Activated gamma-delta T cell treated with anti-CD3 and anti-CD28 coated beads, Interleukin-2, amount 50 U/mL, for 16 hours (primary cell): ENCODE results near the gene COL4A2.
"Not testable (repeated sequence)": the region's sequence is repeated elsewhere in the genome, so short reads cannot be mapped to it uniquely, and the experiment has no call there.

ENCODE experiments used
- DNase-seq: peaks from one replicate; pipeline ENCODE4 v3.0.0-alpha.2; 2020; ENCODE audit warnings: low read depth

Gene COL4A2

DNA sequence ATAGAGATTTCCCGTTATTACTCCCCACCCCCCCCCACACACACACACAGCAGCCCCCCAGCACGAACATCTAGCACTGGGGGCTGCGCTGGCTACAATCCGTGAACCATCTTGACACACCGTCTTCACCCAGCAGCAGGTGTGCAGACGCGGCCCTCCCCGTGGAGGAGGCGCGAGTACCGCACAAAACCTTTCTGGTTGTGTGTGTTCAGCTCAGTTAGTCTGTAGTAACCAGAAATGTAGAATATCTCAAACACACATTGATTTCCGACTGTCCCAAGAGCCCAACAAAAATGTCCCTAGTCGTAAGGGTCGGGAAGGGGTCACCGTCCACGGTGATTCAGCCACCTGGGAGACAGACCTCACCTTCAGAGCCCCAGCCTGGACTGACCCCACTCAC lies 131.7 kb downstream of the COL4A2 start:
- DNase-seq = no peak

DNA sequence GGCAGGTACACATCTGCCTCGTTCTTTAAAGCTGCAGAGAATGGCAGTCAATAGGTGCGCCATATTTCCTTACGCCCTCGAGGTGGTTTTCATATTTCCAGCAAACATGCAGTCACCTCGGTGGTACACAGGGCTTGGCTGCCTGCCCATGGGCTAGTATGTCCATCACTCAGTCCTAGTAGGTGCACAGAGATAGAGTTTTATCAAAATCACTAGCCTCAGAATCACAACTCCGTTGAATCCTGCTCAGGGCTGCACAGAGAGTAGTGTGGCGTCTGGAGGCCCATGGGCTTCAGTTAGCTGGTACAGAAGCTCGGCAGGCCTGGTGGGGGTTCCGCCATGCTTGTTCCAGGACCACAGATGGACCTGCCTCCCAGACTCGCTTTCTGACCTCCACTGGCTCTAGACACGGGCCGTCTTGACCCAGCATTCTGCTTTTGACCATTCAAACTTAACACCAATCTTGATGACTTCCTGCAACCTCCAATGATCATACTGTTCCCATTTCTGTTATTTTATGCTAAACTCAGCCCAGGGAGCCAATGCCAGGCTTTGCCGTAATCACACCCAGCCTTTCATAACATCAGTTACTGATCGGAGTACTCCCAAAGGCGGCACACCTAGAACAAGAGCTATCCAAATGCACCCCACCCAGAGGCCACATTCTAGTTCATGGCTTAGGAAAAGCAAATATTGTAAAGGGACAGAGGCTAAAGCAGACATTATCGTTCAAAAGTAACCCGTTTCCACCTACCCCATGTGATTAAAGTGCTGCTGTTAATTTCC lies 134.1 kb downstream of the COL4A2 start:
- DNase-seq = no peak

DNA sequence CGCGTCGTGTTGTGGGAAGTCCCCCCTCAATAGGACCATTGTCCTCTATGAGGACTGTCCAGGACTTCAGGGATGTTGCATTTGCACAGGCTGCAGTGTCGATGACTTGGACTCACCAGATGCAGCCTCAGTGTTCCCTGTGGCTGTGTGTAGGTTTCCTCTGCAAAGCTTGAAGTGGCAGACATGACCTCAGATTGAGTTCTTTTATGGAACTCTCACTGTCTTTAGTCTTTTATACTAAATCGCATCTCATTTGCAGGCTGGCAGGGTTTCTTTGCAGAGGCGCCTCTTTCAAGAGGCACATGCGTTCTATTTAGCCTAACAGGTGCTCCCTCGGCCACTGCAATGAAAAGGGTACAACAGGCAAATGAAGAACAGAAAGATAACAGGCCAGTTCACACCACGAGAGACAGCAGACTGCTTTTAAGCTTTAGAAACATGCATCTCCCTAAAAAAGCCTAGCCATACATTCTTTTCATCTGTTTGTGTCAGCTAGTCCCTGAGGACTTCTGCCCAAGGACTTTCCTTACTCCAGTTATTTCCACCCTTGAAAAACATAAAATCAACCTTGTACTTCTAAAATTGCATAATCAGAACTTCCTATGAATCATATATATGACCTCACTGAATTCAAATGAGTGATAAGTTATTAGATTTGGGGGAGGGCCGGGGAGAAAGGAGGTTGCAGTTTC lies 136.0 kb downstream of the COL4A2 start:
- no peak for DNase-seq

- DNase-seq = no peak
Observed at GRCh38 chr13:110443622-110444225, 136.6 kb downstream of the COL4A2 start.

DNA sequence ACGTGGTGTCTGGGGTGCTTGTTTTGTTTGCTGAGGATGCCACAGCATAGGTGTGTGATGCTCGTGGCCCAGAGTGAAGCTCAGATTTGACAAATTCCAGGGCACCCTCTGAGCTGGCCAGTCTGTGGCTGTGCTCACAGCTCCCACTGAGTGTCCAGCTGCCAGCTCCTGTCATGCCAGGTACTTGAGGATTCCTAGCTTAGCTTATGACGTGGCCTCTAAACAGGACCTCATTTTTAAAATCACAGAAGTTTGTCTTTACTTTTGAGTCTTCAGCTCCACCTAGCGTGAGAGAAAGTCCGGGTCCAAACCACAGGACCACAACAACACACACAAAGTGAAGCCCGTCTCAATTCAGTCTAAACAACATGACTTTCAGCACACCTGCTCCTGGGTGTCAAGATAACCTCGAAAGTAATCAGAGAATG lies 137.2 kb downstream of the COL4A2 start:
- no peak for DNase-seq

DNA sequence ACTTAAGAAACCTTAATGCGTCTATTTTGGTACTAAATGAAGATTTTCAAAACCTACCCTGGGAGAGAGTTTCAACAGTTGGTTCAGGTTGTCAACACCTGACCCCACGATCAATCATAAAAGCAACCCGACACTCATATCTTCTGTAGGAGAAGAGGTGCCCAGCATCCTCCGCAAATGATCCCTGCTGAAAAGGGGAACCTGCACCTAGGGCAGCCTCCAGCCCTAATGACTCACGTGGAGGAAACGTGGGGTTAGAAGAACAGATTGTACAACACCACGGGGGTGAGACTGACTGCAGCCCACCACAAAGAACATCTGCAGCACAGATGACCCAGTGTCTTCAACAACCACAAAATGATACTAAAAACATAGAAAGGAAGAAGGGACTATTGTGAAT lies 138.1 kb downstream of the COL4A2 start:
- no peak for DNase-seq

- DNase-seq = no peak
Observed at GRCh38 chr13:110445722-110446574, 138.9 kb downstream of the COL4A2 start.

- DNase-seq = no peak
Observed at GRCh38 chr13:110446575-110446890, 139.4 kb downstream of the COL4A2 start.

GRCh38 chr13:110447058-110447511 lies 140.0 kb downstream of the COL4A2 start:
- no peak for DNase-seq

- DNase-seq = no peak
Observed at GRCh38 chr13:110447801-110448200, 140.7 kb downstream of the COL4A2 start.

DNA sequence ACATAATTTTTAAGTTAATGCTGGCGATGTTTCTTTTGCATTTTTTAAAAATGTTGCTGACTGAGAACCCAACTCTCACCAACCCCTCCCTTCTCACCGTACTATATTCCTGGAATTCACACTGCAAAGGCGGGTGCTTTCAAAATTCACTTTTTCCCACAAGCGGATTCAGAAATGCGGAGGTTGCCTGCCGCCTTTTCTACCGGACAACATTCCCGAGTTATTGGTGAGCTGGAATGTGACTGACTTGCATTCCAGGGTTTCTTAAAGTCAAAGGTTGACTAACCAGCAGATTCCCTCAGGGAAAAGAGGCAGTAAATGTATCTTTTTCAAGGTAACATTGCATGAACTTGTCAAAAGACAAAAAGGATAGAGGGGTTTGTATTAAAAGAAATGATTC lies 141.1 kb downstream of the COL4A2 start:
- no peak for DNase-seq

DNA sequence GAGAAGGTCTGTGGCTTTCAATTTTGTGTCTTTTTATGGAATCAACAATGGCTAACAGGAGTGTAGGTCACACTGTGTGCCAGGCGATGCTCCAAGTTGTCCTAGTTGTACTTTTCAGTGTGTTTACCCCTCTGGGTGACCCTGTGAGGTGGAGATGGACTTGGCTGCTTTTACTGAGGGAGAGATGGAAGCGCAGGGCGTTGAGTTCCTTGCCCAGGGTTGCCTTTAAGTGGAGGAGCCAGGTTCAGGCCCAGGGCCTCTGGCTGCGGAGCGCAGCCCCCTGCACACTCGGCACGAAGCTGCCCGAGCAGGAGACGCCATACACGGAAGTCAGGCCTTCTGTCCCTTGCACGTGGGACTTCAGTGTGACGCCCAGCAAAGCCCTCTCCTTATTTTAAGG lies 141.6 kb downstream of the COL4A2 start:
- DNase-seq = no peak

- DNase-seq = no peak
Observed at GRCh38 chr13:110449219-110450015, 142.3 kb downstream of the COL4A2 start.

DNA sequence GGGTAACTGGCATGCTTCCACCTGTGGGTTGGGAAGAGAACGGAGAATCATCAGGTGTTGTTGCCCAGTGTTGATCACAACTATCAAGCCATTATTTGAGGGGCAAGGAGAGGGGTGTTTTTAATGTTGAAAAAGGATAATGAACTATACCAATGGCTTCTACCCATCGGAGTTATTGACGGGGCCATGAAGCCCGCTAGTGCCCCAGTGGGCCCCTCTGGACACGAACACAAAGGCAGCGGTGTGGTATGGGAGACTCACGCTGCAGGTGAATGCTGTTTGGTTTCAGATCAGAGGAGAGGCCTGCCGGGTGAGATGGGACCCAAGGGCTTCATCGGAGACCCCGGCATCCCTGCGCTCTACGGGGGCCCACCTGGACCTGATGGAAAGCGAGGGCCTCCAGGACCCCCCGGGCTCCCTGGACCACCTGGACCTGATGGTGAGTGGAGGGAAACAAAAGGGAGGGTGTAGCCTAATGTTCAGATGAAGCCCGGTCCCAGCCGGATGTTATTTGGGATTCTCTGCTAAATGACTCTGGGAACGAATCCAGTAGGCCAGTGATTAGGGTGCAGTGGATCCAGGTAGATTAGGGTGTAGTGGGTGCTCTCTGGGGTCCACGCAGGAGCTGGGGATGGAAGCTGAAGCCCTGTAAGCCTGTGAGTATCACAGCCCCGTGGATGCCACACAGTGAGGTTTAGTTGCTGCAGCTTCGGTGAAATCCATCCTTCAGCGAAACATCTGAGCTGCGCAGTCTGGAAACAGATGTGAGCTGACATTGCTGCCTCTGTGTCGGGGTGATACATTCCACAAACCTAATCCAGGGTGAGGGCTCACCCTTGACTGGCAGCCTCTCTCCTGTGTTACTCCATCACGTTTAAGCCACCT lies 143.2 kb downstream of the COL4A2 start:
- DNase-seq = no peak

- no peak for DNase-seq
Observed at GRCh38 chr13:110450941-110451730, 144.1 kb downstream of the COL4A2 start.

DNA sequence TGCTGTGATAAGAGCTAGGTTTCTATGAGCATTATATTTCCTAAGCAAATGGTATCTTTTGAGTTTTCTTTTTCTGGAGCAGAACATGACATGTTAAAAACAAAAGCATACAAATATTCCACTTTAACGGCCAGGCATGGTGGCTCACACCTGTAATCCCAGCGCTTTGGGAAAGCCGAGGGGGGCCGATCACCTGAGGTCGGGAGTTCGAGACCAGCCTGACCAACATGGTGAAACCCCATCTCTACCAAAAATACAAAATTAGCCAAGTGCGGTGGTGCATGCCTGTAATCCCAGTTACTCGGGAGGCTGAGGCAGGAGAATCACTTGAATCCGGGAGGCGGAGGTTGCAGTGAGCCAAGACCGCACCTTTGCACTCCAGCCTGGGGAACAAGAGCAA lies 146.0 kb downstream of the COL4A2 start:
- not testable (repeated sequence) for DNase-seq

- no peak for DNase-seq
Observed at GRCh38 chr13:110453797-110454196, 146.7 kb downstream of the COL4A2 start.

DNA sequence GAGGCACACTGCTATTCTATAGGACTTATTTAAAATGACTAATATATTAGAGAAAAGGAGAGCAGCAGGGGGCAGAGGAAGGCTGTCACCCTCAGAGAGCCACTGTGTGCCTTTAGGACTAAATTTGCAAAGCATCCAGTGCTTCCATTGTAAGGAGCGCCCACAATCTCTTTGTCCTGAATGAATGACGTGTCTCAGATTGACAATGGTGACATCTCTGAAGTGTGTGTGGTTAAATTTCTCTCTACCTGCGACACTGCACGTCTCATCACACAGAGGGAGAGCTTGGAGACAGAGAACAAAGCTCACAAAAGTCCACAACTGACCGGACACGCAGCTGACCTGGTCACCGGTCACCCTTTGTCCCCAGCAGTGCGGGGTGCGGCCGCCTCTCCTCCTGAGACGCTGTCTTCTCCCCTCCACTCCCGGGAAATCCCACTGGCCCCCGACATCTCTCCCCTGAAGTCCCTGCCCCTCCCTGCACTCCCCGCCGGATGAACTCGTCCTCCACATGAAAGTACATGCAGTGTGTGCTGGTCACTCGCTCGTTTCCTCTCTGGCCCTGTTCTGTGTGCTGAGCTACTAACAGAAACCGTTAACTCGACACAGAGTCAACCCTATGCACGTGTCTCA lies 147.3 kb downstream of the COL4A2 start:
- no peak for DNase-seq

GRCh38 chr13:110454956-110455355 lies 147.9 kb downstream of the COL4A2 start:
- DNase-seq = no peak
